Mucosa of descending colon (tissue), 3 donors: ENCODE results near the gene STK16. TPM values are rescaled to one million over a fixed set of nuclear protein-coding genes. Genes with fewer than 3 reads are reported as not detected.
"Not testable (repeated sequence)": the region's sequence is repeated elsewhere in the genome, so short reads cannot be mapped to it uniquely, and the experiment has no call there.

Source experiments
- ATAC-seq: fragments of 200-7000 bp; cut with Tn5 transposase; one replicate; pipeline ENCODE4 v1.9.1; 2020; ENCODE audit warnings: mild to moderate bottlenecking, moderate library complexity
- DNase-seq, 3 donors: peaks; one replicate each; pipeline ENCODE4 v3.0.0-alpha.2; 2020
- H3K36me3 ChIP-seq: fragments of 200-600 bp; one replicate; pipeline ENCODE4 v1.8.0; 2021; ENCODE audit warnings: low read depth, mild to moderate bottlenecking
- H3K4me1 ChIP-seq: fragments of 200-600 bp; one replicate; pipeline ENCODE4 v1.8.0; 2021; ENCODE audit warnings: low read depth, mild to moderate bottlenecking
- H3K4me3 ChIP-seq: fragments of 200-600 bp; one replicate; pipeline ENCODE4 v1.8.0; 2021; ENCODE audit warnings: mild to moderate bottlenecking
- H3K9me3 ChIP-seq: fragments of 200-600 bp; one replicate; pipeline ENCODE4 v1.8.0; 2021; ENCODE audit warnings: mild to moderate bottlenecking
- intact Hi-C, 2 donors: fragments of 100-400 bp; cut with DNase I in 1 of 2; cut with micrococcal nuclease in 1 of 2; formaldehyde crosslinking; loops; one replicate each; pipeline versions ENCODE4 v1.11.0 to v1.11.1; 2022; cut with DNase I, micrococcal nuclease
- long read RNA-seq, 2 donors: library from polyadenylated mRNA; unstranded; transcript quantifications; one replicate each; pipeline ENCODE4 v2.0.0, GENCODE V29; 2019 to 2021
- total RNA-seq, 3 donors: library from RNA; stranded (reverse); fragmentation: NEBNext Ultra II Directional in 2 of 3; extraction: Animal tissue kit (Norgen Biotek cat#: 25700) in 2 of 3; gene quantifications; one replicate each; pipeline versions ENCODE4 v1.2.1 to v1.2.4, GENCODE V29; 2021 to 2023
- TF ChIP-seq, protein P1 (sequence below): fragments of 200-600 bp; IDR thresholded peaks from one replicate; pipeline ENCODE4 v1.8.0; 2022; ENCODE audit warnings: antibody characterized with exemption, mild to moderate bottlenecking
- donor health status: DM: no; HTN: no; CAD: no; lungs with moderate emphysema.
- donor health status: DM: no; HTN: no; CAD: no.
- donor health status: DM: no; HTN: yes; CAD: no.

STK16 gene
- 10 to 100 TPM; 29.7 to 37.3 (median 32.7) TPM for total RNA-seq
- long read RNA-seq, donor 1, partial matches to known transcripts = 1 of 4 reads
- long read RNA-seq, donor 1, other reads (novel, unspliced or antisense) = 0 of 4 reads
- long read RNA-seq, donor 2, transcript STK16-204 (8 exons, 2,868 nt) = major isoform, 5 of 7 reads
- long read RNA-seq, donor 2, partial matches to known transcripts = 0 of 7 reads
- long read RNA-seq, donor 2, other reads (novel, unspliced or antisense) = 1 of 7 reads

GRCh38 chr2:219245148-219245898, at the start of gene STK16, which contains the start of gene GLB1L:
Gene STK16, plus strand, starts transcription at chr2:219245479. Its CDS starts 521 bp downstream, at chr2:219246000.
Gene GLB1L, minus strand, starts transcription at chr2:219245444. Its CDS starts 1,871 bp downstream, at chr2:219243573.
- Histone ChIP-seq H3K4me1 (peaks cover 43% of the 10 kb centered on the region), H3K4me3 (peak within 1 kb of the TSS; percentile 50), H3K36me3 (no peaks in the 10 kb centered on the region), H3K9me3 (no peaks in the 10 kb centered on the region)
- ATAC-seq = peak; percentile 76
- DNase-seq = peak; percentile 96 to 97 (median 97)
- intact Hi-C loops = no loop called here
- TF ChIP-seq, protein P1, sequence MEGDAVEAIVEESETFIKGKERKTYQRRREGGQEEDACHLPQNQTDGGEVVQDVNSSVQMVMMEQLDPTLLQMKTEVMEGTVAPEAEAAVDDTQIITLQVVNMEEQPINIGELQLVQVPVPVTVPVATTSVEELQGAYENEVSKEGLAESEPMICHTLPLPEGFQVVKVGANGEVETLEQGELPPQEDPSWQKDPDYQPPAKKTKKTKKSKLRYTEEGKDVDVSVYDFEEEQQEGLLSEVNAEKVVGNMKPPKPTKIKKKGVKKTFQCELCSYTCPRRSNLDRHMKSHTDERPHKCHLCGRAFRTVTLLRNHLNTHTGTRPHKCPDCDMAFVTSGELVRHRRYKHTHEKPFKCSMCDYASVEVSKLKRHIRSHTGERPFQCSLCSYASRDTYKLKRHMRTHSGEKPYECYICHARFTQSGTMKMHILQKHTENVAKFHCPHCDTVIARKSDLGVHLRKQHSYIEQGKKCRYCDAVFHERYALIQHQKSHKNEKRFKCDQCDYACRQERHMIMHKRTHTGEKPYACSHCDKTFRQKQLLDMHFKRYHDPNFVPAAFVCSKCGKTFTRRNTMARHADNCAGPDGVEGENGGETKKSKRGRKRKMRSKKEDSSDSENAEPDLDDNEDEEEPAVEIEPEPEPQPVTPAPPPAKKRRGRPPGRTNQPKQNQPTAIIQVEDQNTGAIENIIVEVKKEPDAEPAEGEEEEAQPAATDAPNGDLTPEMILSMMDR = no peak

- Histone ChIP-seq H3K9me3 (no peaks in the 10 kb centered on the region), H3K36me3 (no peaks in the 10 kb centered on the region), H3K4me1 (no peaks in the 10 kb centered on the region), H3K4me3 (no peak overlapping the region)
- intact Hi-C loops = no loop called here
- DNase-seq (no peak), ATAC-seq (no peak)
- TF ChIP-seq, protein P1 = no peak
These were observed 47.9 kb upstream of the STK16 start for GRCh38 chr2:219197388-219197787.

- no peak for DNase-seq
- TF ChIP-seq, protein P1 = no peak
- Histone ChIP-seq H3K4me3 (no peak overlapping the region), H3K4me1 (no peaks in the 10 kb centered on the region), H3K9me3 (no peaks in the 10 kb centered on the region), H3K36me3 (no peaks in the 10 kb centered on the region)
- ATAC-seq = no peak
- intact Hi-C loops = no loop called here
These were observed 46.3 kb upstream of the STK16 start for GRCh38 chr2:219198974-219199373.

DNA sequence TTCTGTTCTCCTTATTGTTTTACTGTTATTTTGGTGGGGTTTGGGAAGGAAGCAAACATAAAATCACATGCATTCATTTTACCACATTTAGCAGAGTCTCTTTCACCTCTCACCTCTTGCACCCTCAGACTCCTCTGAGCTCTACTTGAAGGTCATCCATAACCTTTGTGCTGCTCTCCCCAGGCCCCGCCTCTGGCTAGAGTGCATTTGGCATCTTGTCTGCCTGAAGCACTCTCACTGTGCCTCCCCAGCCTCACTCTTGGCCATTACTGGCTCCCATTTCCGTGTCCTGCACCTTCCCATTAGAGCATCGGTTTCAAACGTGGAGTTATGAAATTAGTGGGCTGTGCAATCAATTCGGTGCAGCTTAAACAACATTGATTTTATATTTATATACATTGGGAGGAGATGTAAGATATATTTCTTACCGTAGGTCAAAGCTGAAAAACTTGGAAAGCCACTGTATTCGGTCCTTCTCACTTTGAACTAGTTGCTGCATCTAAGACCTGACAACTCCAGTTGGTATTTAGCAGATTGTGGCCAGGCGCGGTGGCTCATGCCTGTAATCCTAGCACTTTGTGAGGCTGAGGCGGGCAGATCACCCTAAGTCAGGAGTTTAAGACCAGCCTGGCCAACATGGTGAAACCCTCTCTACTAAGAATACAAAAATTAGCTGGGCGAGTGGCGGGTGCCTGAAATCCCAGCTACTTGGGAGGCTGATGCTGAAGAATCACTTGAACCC, 45.6 kb upstream of the STK16 start:
- TF ChIP-seq, protein P1 = no peak
- Histone ChIP-seq H3K9me3 (no peaks in the 10 kb centered on the region), H3K36me3 (no peaks in the 10 kb centered on the region), H3K4me3 (no peak overlapping the region), H3K4me1 (no peaks in the 10 kb centered on the region)
- DNase-seq (no peak), ATAC-seq (no peak)
- intact Hi-C loops = no loop called here

DNA sequence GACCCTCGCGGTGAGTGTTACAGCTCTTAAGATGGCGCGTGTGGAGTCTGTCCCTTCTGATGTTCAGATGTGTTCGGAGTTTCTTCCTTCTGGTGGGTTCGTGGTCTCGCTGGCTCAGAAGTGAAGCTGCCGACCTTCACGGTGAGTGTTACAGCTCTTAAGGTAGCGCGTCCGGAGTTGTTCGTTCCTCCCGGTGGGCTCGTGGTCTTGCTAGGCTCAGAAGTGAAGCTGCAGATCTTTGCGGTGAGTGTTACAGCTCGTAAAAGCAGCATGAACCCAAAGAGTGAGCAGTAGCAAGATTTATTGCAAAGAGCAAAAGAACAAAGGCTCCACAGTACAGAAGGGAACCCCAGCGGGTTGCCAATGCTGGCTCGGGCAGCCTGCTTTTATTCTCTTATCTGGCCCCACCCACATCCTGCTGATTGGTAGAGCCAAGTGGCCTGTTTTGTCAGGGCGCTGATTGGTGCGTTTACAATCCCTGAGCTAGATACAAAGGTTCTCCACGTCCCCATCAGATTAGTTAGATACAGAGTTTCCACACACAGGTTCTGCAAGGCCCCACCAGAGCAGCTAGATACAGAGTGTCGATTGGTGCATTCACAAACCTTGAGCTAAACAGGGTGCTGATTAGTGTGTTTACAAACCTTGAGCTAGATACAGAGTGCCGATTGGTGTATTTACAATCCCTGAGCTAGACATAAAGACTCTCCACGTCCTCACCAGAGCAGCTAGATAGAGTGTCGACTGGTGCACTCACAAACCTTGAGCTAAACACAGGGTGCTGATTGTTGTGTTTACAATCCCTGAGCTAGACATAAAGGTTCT, 44.6 kb upstream of the STK16 start:
- H3K9me3 ChIP-seq, intact Hi-C loops: not testable (repeated sequence)

DNA sequence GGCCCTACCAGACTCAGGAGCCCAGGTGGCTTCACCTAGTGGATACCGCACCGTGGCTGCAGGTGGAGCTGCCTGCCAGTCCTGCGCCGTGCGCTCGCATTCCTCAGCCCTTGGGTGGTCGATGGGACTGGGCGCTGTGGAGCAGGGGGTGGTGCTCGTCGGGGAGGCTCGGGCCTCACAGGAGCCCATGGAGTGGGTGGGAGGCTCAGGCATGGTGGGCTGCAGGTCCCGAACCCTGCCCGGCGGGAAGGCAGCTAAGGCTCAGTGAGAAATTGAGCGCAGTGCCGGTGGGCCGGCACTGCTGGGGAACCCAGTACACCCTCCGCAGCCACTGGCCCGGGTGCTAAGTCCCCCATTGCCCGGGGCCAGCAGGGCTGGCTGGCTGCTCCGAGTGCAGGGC, 43.9 kb upstream of the STK16 start:
- intact Hi-C loops, DNase-seq, H3K36me3 ChIP-seq: not testable (repeated sequence)

More for the DNA sequence above, 44.6 kb upstream of the STK16 start:
- H3K36me3 ChIP-seq, H3K4me3 ChIP-seq, ATAC-seq, H3K4me1 ChIP-seq, DNase-seq: not testable (repeated sequence)

More for the DNA sequence above, 43.9 kb upstream of the STK16 start:
- not testable (repeated sequence) for ATAC-seq, H3K4me1 ChIP-seq, H3K4me3 ChIP-seq, H3K9me3 ChIP-seq
